HG03060 (cell line): ENCODE results near the gene KLC1.

Experiments used
- ATAC-seq: cut with Tn5 transposase; IDR thresholded peaks from one replicate; pipeline ENCODE4 v1.9.1; 2021; ENCODE audit warnings: low read depth, moderate number of reproducible peaks; ENCODE audit not compliant: unreplicated experiment

KLC1 gene

GRCh38 chr14:103656031-103656755 lies 27.2 kb downstream of the KLC1 start:
- no peak for ATAC-seq

DNA sequence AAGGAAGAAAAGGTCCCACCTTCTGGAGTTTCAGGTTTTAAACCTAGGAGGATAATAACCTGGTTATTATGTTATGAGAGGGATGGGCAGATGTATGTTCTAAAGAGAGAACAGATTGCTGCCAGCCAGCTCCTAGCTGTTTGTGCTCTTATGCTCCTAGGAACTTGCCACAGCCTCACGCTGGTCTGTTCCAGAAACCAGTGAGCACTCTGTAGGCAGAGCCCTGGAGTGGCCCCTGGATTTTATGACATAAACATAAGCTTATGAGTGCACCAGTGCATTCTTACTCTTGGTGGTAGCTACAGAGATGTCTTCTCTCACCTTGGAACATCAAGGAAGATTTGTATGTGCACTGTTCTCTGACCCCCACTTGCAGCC lies 27.7 kb downstream of the KLC1 start:
- ATAC-seq, result no peak

GRCh38 chr14:103657471-103657870 lies 28.5 kb downstream of the KLC1 start:
- ATAC-seq, result no peak

DNA sequence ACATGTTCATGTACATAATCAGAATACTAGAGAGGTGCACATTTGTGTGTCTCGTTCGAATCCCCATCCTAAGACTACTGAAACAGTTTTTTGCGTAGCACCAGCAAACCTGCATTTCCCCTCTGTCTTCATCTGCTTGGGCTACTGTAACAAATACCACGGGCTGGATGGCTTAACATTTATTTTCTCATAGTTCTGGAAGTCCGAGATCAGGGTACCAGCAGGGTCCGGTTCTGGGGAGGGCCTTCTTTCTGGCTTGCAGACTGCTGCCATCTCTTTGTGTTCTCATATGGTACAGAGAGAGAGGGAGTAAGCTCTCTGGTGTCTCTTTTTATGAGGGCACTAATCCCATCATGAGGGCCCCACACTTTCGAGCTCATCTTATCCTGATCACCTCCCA lies 30.6 kb downstream of the KLC1 start:
- ATAC-seq, result no peak

DNA sequence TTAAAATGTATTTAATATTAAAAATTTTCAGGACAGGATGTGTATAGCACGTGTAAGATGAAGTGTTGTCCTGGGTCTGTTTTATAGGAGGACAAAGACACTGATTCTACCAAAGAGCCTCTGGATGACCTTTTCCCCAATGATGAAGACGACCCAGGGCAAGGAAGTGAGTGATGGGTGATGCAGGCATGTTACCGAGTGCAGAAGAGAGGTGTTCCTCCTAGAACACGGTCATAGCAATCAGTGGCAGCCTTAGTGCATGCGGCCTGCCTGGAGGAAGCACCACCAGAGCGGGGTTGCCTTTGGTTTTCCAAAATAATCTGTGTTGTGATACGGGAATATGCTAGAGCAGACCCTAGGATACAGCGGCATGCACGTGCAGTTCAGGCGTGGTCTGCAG lies 33.0 kb downstream of the KLC1 start:
- ATAC-seq, result no peak

DNA sequence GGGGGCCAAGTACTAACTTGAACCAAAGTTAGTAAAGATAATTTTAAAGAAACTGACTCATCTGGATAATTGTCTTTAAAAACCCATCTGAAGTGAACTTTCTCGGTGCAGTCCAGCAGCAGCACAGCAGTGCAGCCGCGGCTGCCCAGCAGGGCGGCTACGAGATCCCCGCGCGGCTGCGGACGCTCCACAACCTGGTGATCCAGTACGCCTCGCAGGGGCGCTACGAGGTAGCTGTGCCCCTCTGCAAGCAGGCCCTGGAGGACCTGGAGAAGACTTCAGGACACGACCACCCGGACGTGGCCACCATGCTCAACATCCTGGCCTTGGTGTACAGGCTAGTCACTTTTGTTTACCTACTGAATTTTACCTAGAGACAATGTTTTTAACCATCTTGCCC lies 33.6 kb downstream of the KLC1 start:
- no peak for ATAC-seq

GRCh38 chr14:103663506-103663905 lies 34.5 kb downstream of the KLC1 start:
- ATAC-seq, result no peak

- no peak for ATAC-seq
Observed at GRCh38 chr14:103667671-103668070, 38.7 kb downstream of the KLC1 start.

GRCh38 chr14:103668117-103668516 lies 39.1 kb downstream of the KLC1 start:
- ATAC-seq, result no peak

GRCh38 chr14:103669370-103669769 lies 40.4 kb downstream of the KLC1 start:
- ATAC-seq, result no peak

GRCh38 chr14:103671911-103672310 lies 42.9 kb downstream of the KLC1 start:
- ATAC-seq, result no peak

GRCh38 chr14:103675957-103676356 lies 46.9 kb downstream of the KLC1 start:
- no peak for ATAC-seq

DNA sequence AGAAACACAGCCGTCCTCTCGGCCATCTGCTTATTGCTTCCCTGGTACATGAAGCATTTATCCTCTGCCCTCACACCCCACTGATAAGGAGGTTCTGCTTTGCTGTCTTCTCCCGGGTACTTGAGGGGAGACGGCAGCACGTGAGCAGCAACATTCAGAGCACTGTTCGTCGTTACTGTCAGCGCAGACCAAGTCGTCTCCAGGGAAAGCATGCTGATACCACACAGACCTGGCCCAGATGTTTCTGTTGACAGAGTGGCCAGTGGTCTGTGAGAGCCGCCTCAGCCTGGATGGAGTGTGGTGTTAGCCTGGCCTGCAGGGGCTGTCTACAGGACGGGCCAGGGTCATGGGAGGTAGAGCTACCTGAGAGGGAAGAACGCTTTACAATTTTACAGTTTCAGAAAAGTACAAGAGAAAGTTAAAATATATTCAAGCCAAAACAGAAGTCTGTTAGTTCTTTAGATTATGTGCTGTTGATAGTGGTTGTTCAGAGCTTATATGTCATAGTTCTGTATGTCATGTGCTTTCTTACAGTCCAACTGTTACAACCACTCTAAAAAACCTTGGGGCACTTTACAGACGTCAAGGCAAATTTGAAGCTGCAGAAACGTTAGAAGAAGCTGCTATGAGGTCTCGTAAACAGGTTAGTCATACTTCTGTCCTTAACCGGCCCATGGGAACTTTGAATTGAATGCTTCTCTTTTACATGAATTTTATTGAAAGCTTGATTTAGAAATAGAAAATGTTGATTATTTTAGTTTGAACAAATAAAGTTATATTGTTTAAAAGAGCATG lies 48.1 kb downstream of the KLC1 start:
- no peak for ATAC-seq

- no peak for ATAC-seq
Observed at GRCh38 chr14:103679351-103679750, 50.3 kb downstream of the KLC1 start.

DNA sequence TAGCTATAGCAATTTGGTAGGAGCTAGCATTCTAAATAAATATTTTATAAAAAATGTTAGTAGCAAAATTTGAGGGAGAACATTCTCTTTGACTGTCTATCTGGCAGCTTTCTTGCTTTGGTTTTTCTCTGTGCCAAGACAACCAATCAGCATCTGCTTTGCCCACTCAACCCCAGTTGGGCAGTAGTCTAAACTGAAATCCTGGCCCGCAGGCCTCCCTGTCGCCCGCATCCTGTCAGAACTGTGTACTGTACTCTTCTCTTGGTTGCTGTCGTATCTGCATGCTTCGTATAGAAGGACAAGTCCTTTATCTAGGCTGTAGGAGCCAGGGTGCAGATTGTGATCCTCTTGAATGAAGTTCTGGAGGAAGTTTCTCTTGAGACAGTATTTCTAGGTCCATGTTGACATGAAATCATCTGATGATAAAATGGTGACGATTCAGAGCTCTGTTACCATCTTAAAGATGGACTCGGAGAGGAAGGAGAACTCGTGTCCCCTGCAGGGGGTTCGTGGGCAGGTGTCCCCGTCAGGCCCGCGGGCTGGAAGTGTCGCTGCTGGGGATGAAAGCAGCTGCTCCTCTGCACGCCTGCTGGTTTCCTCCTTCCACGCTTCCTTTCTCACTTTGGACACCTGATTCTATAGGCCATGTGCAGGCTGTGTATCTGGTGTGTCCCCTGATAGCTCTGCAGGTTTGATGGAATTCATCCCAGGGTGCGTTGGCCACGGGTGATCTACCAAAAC lies 51.6 kb downstream of the KLC1 start:
- ATAC-seq, result no peak

GRCh38 chr14:103683139-103683538 lies 54.1 kb downstream of the KLC1 start:
- ATAC-seq, result no peak

- ATAC-seq, result no peak
Observed at GRCh38 chr14:103684471-103684870, 55.5 kb downstream of the KLC1 start.

DNA sequence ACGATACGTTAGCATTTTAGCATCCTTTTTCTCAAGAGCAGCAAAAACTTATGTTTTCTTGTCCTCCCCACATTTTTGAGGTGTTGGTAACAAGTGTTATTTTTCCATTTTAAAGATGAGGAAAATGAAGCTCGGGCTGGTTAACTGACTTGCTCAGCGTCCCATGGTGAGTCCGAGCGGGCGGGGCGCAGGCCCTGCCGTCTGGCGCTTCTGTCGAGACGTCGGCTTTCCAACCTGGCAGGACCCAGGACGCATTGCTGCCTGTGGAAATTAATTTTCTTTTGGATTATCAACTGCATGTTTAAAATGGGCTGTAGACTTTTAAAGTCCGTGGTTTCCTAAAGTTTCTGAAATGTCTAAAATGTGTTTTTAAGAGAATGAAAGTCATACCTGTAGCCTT lies 55.9 kb downstream of the KLC1 start:
- ATAC-seq, result no peak

DNA sequence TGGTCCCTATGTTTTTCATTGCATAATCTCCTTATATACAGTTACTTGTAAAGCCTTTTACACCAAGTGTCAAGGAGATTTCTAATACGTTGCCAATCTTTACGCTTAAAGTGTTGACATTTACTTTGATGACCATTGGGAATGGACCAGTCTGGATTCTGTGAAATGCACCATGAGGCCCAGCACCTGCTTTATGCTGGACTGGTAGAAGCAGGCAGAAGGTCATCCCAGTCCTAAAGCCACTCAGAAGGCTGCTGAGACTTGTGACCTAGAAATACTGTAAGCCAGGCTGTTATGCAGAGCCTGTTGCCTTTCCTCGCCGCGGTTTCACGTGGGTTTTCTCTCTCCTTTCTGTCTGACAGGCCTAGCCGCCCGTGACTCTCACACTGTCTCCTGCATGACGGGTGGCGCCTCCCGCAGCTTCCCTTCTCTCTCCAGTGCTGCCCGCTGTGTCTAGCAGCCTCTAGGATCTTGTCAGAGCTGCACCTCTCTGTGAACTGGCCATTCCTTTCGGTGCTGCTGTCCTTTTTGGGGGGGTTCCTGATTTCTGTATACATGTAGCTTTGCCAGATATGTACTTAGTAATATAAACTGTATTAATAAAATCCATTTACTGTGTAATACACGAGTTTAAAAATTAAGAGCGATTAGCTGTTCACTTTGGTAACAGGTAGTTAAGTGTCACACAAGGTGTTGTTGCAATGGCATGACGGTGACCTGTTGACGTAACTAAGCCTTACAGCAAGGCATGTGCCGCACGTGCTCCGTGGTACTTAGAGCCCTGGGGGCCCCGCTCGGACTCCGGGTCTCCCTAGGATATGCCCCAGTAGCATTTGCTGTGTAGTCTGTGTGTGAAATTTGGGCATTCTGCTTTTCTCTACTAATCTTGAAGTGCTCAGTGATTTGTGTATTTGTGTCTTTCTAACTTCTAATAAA lies 56.5 kb downstream of the KLC1 start:
- ATAC-seq, result no peak

DNA sequence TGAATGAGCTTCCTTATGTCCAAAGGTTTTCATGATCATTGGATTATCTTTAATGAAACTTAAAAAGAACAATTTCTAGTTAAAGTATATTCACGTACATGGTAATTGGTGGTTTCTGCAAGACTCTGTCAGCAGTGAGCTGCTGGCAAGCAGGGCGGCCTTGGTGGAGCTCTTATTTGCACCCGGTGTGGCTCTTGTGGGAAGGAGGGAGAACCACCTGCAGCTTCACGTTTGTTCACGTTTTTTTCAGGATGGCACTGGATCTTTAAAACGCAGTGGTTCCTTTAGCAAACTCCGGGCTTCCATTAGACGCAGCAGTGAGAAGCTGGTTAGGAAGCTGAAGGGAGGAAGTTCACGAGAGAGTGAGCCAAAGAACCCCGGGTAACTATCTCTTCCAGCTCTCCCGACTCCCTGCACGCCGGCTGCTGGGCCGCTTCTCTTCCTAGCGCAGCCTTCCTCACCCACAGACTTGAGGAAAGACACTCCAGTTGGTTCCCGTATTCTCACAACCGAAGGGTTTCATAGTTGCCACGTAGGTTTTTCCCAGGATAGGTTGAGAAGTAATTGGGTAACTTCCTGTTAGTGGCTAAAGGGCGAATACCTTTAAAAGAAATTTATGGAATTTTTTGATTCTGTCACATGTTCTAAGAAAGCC lies 57.9 kb downstream of the KLC1 start:
- ATAC-seq, result no peak
